ENCODE measurements around the gene THRSP. TPM values are rescaled to one million over a fixed set of nuclear protein-coding genes. Genes with fewer than 3 reads are reported as not detected.

THRSP gene
- total and polyA plus RNA-seq, 2 donors (not counting 1 experiment from before 2014, with no cell fraction given): not detected

DNA sequence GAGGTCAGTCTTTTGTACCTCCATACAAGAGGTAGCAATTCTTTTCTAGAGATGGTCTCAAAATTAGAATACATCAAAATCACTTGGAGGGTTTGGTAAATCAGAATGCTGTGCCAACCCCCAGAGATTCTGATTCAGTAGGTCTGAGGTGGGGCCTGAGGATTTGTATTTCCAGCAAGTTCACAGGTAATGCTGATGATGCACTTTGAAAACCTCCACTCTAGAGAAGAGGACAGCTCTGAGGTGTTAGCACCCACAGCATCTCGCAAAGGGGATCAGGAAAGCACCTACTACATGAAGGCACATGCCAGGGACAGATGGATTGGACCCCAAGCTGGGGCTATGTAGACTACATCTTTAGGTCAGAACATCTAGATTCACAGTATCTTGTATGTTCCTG, 47.8 kb upstream of the THRSP start:
- Mint-ChIP-seq H3K27me3 (peaks cover 11% of the 10 kb centered on the region), H3K4me3 (no peak overlapping the region), H3K27ac (no peak overlapping the region), H3K4me1 (no peaks in the 10 kb centered on the region), H3K9me3 (ENCODE audit: insufficient read depth) (no peaks in the 10 kb centered on the region)
- ATAC-seq (ENCODE audit: low read depth) (no peak), DNase-seq (no peak)
- H2AFZ ChIP-seq (ENCODE audit: insufficient read depth, low read depth, low read length, poor library complexity, severe bottlenecking): no peak overlapping the region
- CTCF ChIA-PET: no interaction called here
- no peaks in the 10 kb centered on the region for H3K4me1 ChIP-seq (ENCODE audit: control insufficient read depth in 2 of 2, insufficient read depth in 2 of 2, low read length in 2 of 2)
- H3K4me3 ChIP-seq (ENCODE audit: control extremely low read depth in 1 of 5, extremely low read depth in 1 of 5, insufficient read depth in 1 of 5, low read depth in 2 of 5, low read length in 4 of 5): no peak overlapping the region
- no peaks in the 10 kb centered on the region for H3K36me3 ChIP-seq (replicated peaks in 1 of 2; ENCODE audit: control extremely low read depth in 1 of 2, control insufficient read depth in 1 of 2, extremely low read depth in 1 of 2, insufficient read depth in 2 of 2, low read length in 1 of 2)
- no peak overlapping the region for H3K4me2 ChIP-seq (replicated peaks; ENCODE audit: low read depth, low read length, poor library complexity, severe bottlenecking)
- peaks cover 0 to 2% (median 0%) of the 10 kb centered on the region in 3 donors for H3K9me3 ChIP-seq (ENCODE audit: control extremely low read depth in 1 of 3, control insufficient read depth in 2 of 3, insufficient read depth in 1 of 3, low read length in 2 of 3)
- H3K9ac ChIP-seq (ENCODE audit: low read length): no peak overlapping the region
- no peak overlapping the region for H3K27ac ChIP-seq (ENCODE audit: low read length in 2 of 2)
- WGBS (ENCODE audit: insufficient coverage): 71% methylated on average over 1 of the region's 1 CpG
- TF ChIP-seq EZH2 (IDR thresholded peaks at IDR 0.05; ENCODE audit: borderline replicate concordance, insufficient read depth, low read depth, low read length, poor library complexity, severe bottlenecking): no peak
- TF ChIP-seq, protein P1, sequence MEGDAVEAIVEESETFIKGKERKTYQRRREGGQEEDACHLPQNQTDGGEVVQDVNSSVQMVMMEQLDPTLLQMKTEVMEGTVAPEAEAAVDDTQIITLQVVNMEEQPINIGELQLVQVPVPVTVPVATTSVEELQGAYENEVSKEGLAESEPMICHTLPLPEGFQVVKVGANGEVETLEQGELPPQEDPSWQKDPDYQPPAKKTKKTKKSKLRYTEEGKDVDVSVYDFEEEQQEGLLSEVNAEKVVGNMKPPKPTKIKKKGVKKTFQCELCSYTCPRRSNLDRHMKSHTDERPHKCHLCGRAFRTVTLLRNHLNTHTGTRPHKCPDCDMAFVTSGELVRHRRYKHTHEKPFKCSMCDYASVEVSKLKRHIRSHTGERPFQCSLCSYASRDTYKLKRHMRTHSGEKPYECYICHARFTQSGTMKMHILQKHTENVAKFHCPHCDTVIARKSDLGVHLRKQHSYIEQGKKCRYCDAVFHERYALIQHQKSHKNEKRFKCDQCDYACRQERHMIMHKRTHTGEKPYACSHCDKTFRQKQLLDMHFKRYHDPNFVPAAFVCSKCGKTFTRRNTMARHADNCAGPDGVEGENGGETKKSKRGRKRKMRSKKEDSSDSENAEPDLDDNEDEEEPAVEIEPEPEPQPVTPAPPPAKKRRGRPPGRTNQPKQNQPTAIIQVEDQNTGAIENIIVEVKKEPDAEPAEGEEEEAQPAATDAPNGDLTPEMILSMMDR (IDR thresholded peaks at IDR 0.05): no peak
- intact Hi-C loops (cut with micrococcal nuclease): no loop called here
- no peaks in the 10 kb centered on the region for H4K20me1 ChIP-seq (ENCODE audit: control insufficient read depth, insufficient read depth, low read length, poor library complexity, severe bottlenecking)
- no peaks in the 10 kb centered on the region for H3K79me2 ChIP-seq (ENCODE audit: control insufficient read depth, insufficient read depth, low read length)
- POLR2A ChIA-PET: no interaction called here
- H3K27me3 ChIP-seq (replicated peaks in 1 of 4; ENCODE audit: control extremely low read depth in 1 of 4, control insufficient read depth in 3 of 4, insufficient read depth in 4 of 4, low read length in 3 of 4): peaks cover 0 to 3% (median 0%) of the 10 kb centered on the region in 4 experiments

DNA sequence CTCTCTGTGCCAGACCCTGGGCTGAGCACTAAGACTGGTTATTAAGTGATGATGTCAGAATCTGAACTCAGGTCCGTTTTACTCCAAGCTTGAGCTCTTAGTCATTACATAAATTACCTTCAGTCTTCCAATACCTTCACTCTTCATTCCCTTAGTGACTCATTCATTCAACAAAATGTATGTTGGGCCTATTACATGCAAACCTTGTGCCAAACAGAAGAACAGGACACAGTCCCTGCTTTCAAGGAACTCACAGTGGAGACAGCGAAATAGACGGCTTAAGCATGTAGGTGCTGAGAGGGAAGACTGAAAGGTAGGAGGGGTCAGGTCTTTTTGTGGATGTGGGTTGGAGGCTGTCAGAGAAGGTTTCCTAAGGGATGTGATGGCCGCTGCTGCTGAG, 43.9 kb upstream of the THRSP start:
- no peak overlapping the region for H3K4me2 ChIP-seq (replicated peaks; ENCODE audit: low read depth, low read length, poor library complexity, severe bottlenecking)
- ChIA-PET POLR2A (no interaction called here), CTCF (no interaction called here)
- Mint-ChIP-seq H3K9me3 (ENCODE audit: insufficient read depth) (no peaks in the 10 kb centered on the region), H3K27ac (no peak overlapping the region), H3K4me3 (no peak overlapping the region), H3K27me3 (peaks cover 28% of the 10 kb centered on the region), H3K4me1 (peaks cover 2% of the 10 kb centered on the region)
- H3K79me2 ChIP-seq (ENCODE audit: control insufficient read depth, insufficient read depth, low read length): no peaks in the 10 kb centered on the region
- no peaks in the 10 kb centered on the region for H3K36me3 ChIP-seq (replicated peaks in 1 of 2; ENCODE audit: control extremely low read depth in 1 of 2, control insufficient read depth in 1 of 2, extremely low read depth in 1 of 2, insufficient read depth in 2 of 2, low read length in 1 of 2)
- H4K20me1 ChIP-seq (ENCODE audit: control insufficient read depth, insufficient read depth, low read length, poor library complexity, severe bottlenecking): no peaks in the 10 kb centered on the region
- no peak overlapping the region for H3K27ac ChIP-seq (ENCODE audit: low read length in 2 of 2)
- H3K9me3 ChIP-seq (ENCODE audit: control extremely low read depth in 1 of 3, control insufficient read depth in 2 of 3, insufficient read depth in 1 of 3, low read length in 2 of 3): peaks cover 0 to 9% (median 0%) of the 10 kb centered on the region in 3 donors
- intact Hi-C loops (cut with micrococcal nuclease): no loop called here
- no peak overlapping the region for H3K9ac ChIP-seq (ENCODE audit: low read length)
- H3K4me1 ChIP-seq (ENCODE audit: control insufficient read depth in 2 of 2, insufficient read depth in 2 of 2, low read length in 2 of 2): peaks cover 3 to 7% of the 10 kb centered on the region in 2 donors
- TF ChIP-seq EZH2 (IDR thresholded peaks at IDR 0.05; ENCODE audit: borderline replicate concordance, insufficient read depth, low read depth, low read length, poor library complexity, severe bottlenecking): no peak
- 71% methylated on average over 3 of the region's 4 CpGs for whole genome bisulfite sequencing (ENCODE audit: insufficient coverage)
- no peak for DNase-seq
- no peak overlapping the region for H2AFZ ChIP-seq (ENCODE audit: insufficient read depth, low read depth, low read length, poor library complexity, severe bottlenecking)
- H3K27me3 ChIP-seq (replicated peaks in 1 of 4; ENCODE audit: control extremely low read depth in 1 of 4, control insufficient read depth in 3 of 4, insufficient read depth in 4 of 4, low read length in 3 of 4): peaks cover 0 to 20% (median 5%) of the 10 kb centered on the region in 4 experiments
- H3K4me3 ChIP-seq (ENCODE audit: control extremely low read depth in 1 of 5, extremely low read depth in 1 of 5, insufficient read depth in 1 of 5, low read depth in 2 of 5, low read length in 4 of 5): no peak overlapping the region
- ATAC-seq (ENCODE audit: low read depth): no peak
